Measurements from ENCODE around the gene SH3TC1. TPM values are rescaled to one million over a fixed set of nuclear protein-coding genes. Genes with fewer than 3 reads are reported as not detected.

The SH3TC1 gene
- polyA plus RNA-seq, 1 experiment = 1.2 TPM

DNA sequence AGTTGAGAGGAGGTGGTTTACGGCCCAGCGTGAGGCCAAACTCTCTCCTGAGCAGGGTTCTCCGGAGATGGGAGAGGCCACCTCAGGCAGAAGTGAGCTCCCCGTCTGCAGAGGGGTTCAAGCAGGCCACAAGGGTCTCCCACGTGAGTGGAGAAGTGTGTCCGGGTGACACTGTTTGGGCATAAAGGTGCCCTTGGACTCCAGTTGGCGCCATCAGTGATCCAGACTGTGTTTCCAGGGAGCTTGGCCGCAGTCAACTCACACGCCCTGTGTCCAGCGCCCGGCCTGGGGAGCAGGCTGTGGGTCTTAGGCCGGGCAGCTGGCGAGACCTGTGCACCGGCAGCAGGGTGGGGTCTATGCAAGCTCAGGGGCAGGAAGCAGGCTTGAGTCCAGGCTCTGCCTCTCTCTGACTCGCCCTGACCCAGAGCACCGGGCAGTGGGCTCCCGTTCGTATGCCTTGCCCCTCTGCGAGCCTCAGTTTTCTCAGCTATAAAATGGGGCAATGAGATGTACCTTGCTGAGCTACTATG lies 45.9 kb downstream of the SH3TC1 start:
- CTCF ChIA-PET = interaction anchor here (1.1 to 3.4 kb wide), 4 partner anchors 15 to 163 kb away, joined by 3 to 18 read pairs (median 6); no protein-coding TSS in a partner anchor
- no peak for DNase-seq (ENCODE audit: low read depth)
- no peak overlapping the region for H3K4me3 ChIP-seq (ENCODE audit: low read depth, low read length)
- H3K27me3 ChIP-seq (ENCODE audit: control insufficient read depth, insufficient read depth, low read length) = peaks cover under 1% of the 10 kb centered on the region; the same call in 1 of the 2 replicates
- no peaks in the 10 kb centered on the region for H3K36me3 ChIP-seq (ENCODE audit: control insufficient read depth, insufficient read depth, low read length)
- POLR2A ChIA-PET = no interaction called here
- no peak for TF ChIP-seq CTCF (IDR thresholded peaks at IDR 0.05; ENCODE audit: insufficient read depth, low read depth, low read length)

DNA sequence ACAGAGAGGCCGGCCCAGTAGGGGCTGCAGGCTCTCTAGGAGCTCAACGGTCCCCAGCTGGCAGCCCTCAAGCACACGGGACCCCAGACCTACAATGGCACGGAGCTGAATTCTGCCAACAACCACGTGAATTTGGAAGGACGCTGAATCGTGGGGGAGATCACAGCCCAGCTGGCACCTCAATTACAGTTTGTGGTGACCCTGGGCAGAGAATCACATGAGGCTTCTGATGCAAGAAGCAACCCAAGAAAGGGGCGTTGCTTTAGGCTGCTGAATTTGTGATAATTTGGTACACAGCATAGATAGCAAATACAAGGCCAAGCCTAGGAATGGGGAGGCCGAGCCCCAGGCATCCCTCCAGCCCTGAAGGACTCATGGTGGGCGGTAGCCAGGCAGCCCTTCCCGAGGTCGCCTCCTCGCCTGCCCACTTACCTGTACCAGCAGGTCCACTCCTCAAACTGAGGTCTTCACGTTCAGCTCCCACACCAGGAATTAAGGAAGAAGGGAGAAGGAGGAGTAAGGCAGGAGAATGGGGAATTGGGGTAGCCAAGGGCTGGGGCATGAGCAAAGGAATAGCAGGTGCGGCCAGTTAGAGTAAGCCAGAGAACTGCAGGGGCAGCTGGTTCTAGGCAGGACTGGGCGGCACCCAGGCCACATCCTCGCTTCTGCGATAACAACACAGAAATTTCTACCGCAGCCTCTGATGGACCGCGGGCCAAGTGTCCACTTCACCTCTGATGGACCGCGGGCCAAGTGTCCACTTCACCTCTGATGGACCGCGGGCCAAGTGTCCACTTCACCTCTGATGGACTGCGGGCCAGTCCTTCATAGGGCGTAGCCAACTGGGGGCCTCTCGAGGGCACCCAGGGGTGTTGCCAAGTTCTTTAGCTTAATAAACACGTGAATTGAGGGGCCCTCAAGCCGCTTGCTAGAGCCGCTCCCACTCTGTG lies 47.1 kb downstream of the SH3TC1 start:
- H3K27me3 ChIP-seq (ENCODE audit: control insufficient read depth, insufficient read depth, low read length) = peaks cover 3% of the 10 kb centered on the region; the same call in 1 of the 2 replicates
- no peak for TF ChIP-seq CTCF (IDR thresholded peaks at IDR 0.05; ENCODE audit: insufficient read depth, low read depth, low read length)
- no peak for DNase-seq (ENCODE audit: low read depth)
- CTCF ChIA-PET = interaction anchor here (1.9 to 3.4 kb wide), 3 partner anchors 14 to 162 kb away, joined by 4 to 18 read pairs (median 9); no protein-coding TSS in a partner anchor
- POLR2A ChIA-PET = no interaction called here
- no peak overlapping the region for H3K4me3 ChIP-seq (ENCODE audit: low read depth, low read length)
- H3K36me3 ChIP-seq (ENCODE audit: control insufficient read depth, insufficient read depth, low read length) = no peaks in the 10 kb centered on the region

- CTCF ChIA-PET = interaction anchor here (0.8 to 3.4 kb wide), 3 partner anchors 155 to 161 kb away, joined by 6 to 18 read pairs (median 9); no protein-coding TSS in a partner anchor
Observed at GRCh38 chr4:8247047-8247930, 48.2 kb downstream of the SH3TC1 start.

GRCh38 chr4:8248091-8248490 lies 49.0 kb downstream of the SH3TC1 start:
- no peak for DNase-seq (ENCODE audit: low read depth)
- Histone ChIP-seq H3K27me3 (ENCODE audit: control insufficient read depth, insufficient read depth, low read length) (peaks cover 3% of the 10 kb centered on the region; the same call in 1 of the 2 replicates), H3K4me3 (ENCODE audit: low read depth, low read length) (no peak overlapping the region), H3K36me3 (ENCODE audit: control insufficient read depth, insufficient read depth, low read length) (no peaks in the 10 kb centered on the region)
- CTCF ChIA-PET = interaction anchor here (0.8 kb wide), 1 partner anchor 154 kb away, joined by 6 read pairs; no protein-coding TSS in a partner anchor
- TF ChIP-seq CTCF (IDR thresholded peaks at IDR 0.05; ENCODE audit: insufficient read depth, low read depth, low read length) = no peak
- POLR2A ChIA-PET = no interaction called here

More at GRCh38 chr4:8247047-8247930, 48.2 kb downstream of the SH3TC1 start:
- DNase-seq (ENCODE audit: low read depth) = no peak
- H3K27me3 ChIP-seq (ENCODE audit: control insufficient read depth, insufficient read depth, low read length) = peaks cover 3% of the 10 kb centered on the region; the same call in 1 of the 2 replicates
- no peaks in the 10 kb centered on the region for H3K36me3 ChIP-seq (ENCODE audit: control insufficient read depth, insufficient read depth, low read length)
- no peak for TF ChIP-seq CTCF (IDR thresholded peaks at IDR 0.05; ENCODE audit: insufficient read depth, low read depth, low read length)
- POLR2A ChIA-PET = no interaction called here
- H3K4me3 ChIP-seq (ENCODE audit: low read depth, low read length) = no peak overlapping the region

All from BJ (cell line).